ENCODE measurements around the gene MT1H. TPM values are rescaled to one million over a fixed set of nuclear protein-coding genes. Genes with fewer than 3 reads are reported as not detected.

The MT1H gene
- total RNA-seq, 4 donors from 2014 or later = 1.9 to 23.9 (median 11.9) TPM

- no peaks in the 10 kb centered on the region for H3K36me3 ChIP-seq
- H3K9me3 ChIP-seq = no peaks in the 10 kb centered on the region
- WGBS = 9% methylated on average over 1 of the region's 1 CpG
- no peak overlapping the region for H3K4me3 ChIP-seq
- peaks cover 9% of the 10 kb centered on the region for H3K4me1 ChIP-seq
- no peak for DNase-seq (ENCODE audit: low spot score in 2 of 2)
- H3K27me3 ChIP-seq = no peaks in the 10 kb centered on the region
- TF ChIP-seq POLR2A (IDR thresholded peaks at IDR 0.05) = no peak
- no peak for TF ChIP-seq POLR2AphosphoS5 (IDR thresholded peaks at IDR 0.05)
- TF ChIP-seq EP300 (IDR thresholded peaks at IDR 0.05) = no peak
- no peak for TF ChIP-seq CTCF (IDR thresholded peaks at IDR 0.05)
- no peak overlapping the region for H3K27ac ChIP-seq
These were observed 30.6 kb downstream of the MT1H start for GRCh38 chr16:56700195-56700594.

GRCh38 chr16:56700631-56701030 is 31.0 kb downstream of the MT1H start:
- TF ChIP-seq POLR2A (IDR thresholded peaks at IDR 0.05) (no peak), POLR2AphosphoS5 (IDR thresholded peaks at IDR 0.05) (no peak), EP300 (IDR thresholded peaks at IDR 0.05) (no peak), CTCF (IDR thresholded peaks at IDR 0.05) (no peak)
- H3K9me3 ChIP-seq = no peaks in the 10 kb centered on the region
- 100% methylated on average over 1 of the region's 1 CpG for WGBS
- no peak overlapping the region for H3K27ac ChIP-seq
- DNase-seq (ENCODE audit: low spot score in 2 of 2) = no peak
- no peaks in the 10 kb centered on the region for H3K27me3 ChIP-seq
- H3K36me3 ChIP-seq = no peaks in the 10 kb centered on the region
- H3K4me3 ChIP-seq = no peak overlapping the region
- H3K4me1 ChIP-seq = peaks cover 9% of the 10 kb centered on the region

- H3K36me3 ChIP-seq = no peaks in the 10 kb centered on the region
- WGBS = 80% methylated on average over 7 of the region's 7 CpGs
- H3K27me3 ChIP-seq = no peaks in the 10 kb centered on the region
- peaks cover 9% of the 10 kb centered on the region for H3K4me1 ChIP-seq
- TF ChIP-seq EP300 (IDR thresholded peaks at IDR 0.05) = no peak
- no peaks in the 10 kb centered on the region for H3K9me3 ChIP-seq
- no peak for DNase-seq (ENCODE audit: low spot score in 2 of 2)
- H3K27ac ChIP-seq = no peak overlapping the region
- no peak overlapping the region for H3K4me3 ChIP-seq
These were observed 31.9 kb downstream of the MT1H start for GRCh38 chr16:56701534-56701933.

GRCh38 chr16:56702836-56703235 is 33.2 kb downstream of the MT1H start:
- H3K9me3 ChIP-seq = no peaks in the 10 kb centered on the region
- no peak overlapping the region for H3K4me3 ChIP-seq
- peaks cover 9% of the 10 kb centered on the region for H3K4me1 ChIP-seq
- no peak for DNase-seq (ENCODE audit: low spot score in 2 of 2)
- no peak overlapping the region for H3K27ac ChIP-seq
- no peak for TF ChIP-seq POLR2A (IDR thresholded peaks at IDR 0.05)
- no peak for TF ChIP-seq CTCF (IDR thresholded peaks at IDR 0.05)
- TF ChIP-seq POLR2AphosphoS5 (IDR thresholded peaks at IDR 0.05) = no peak
- no peak for TF ChIP-seq EP300 (IDR thresholded peaks at IDR 0.05)
- 96% methylated on average over 5 of the region's 5 CpGs for WGBS
- H3K27me3 ChIP-seq = no peaks in the 10 kb centered on the region
- no peaks in the 10 kb centered on the region for H3K36me3 ChIP-seq

- TF ChIP-seq POLR2A (IDR thresholded peaks at IDR 0.05) = no peak
- TF ChIP-seq CTCF (IDR thresholded peaks at IDR 0.05) = no peak
- no peak for TF ChIP-seq POLR2AphosphoS5 (IDR thresholded peaks at IDR 0.05)
- TF ChIP-seq EP300 (IDR thresholded peaks at IDR 0.05) = no peak
- no peaks in the 10 kb centered on the region for H3K27me3 ChIP-seq
- H3K4me3 ChIP-seq = no peak overlapping the region
- H3K9me3 ChIP-seq = no peaks in the 10 kb centered on the region
- no peaks in the 10 kb centered on the region for H3K36me3 ChIP-seq
- no peak for DNase-seq (ENCODE audit: low spot score in 2 of 2)
- H3K27ac ChIP-seq = no peak overlapping the region
- WGBS = 51% methylated on average over 10 of the region's 13 CpGs
- H3K4me1 ChIP-seq = peaks cover 3% of the 10 kb centered on the region
These were observed 39.2 kb downstream of the MT1H start for GRCh38 chr16:56708525-56709442.

All from suprapubic skin (tissue), 4 donors.